HepG2 (cell line): ENCODE measurements around the gene GDPGP1. TPM values are rescaled to one million over a fixed set of nuclear protein-coding genes. Genes with fewer than 3 reads are reported as not detected.
A peak's percentile ranks its signal among the peaks of the same experiment; 100 is the strongest.

Source experiments
- FOXA3 ChIP-seq: IDR thresholded peaks from 2 replicates; pipeline ENCODE4 v1.6.1; 2016; ENCODE audit warnings: missing genetic modification reagents, missing compliant biosample characterization
- HES4 ChIP-seq: sonication (generic); formaldehyde crosslinking; IDR thresholded peaks from 2 replicates; pipeline ENCODE4 v1.9.0; 2021; ENCODE audit warnings: mild to moderate bottlenecking, missing genetic modification reagents, borderline replicate concordance
- HOXA9 ChIP-seq: sonication (generic); formaldehyde crosslinking; IDR thresholded peaks from 2 replicates; pipeline ENCODE4 v1.8.1; 2022; ENCODE audit warnings: missing genetic modification reagents, mild to moderate bottlenecking, moderate library complexity, borderline replicate concordance
- KLF11 ChIP-seq: IDR thresholded peaks from 2 replicates; pipeline ENCODE4 v1.6.1; 2016; ENCODE audit warnings: missing compliant biosample characterization
- KLF13 ChIP-seq: sonication (generic); formaldehyde crosslinking; IDR thresholded peaks from 2 replicates; pipeline ENCODE4 v1.4.0; 2020; ENCODE audit warnings: mild to moderate bottlenecking, missing genetic modification reagents
- MYPOP ChIP-seq: sonication (generic); formaldehyde crosslinking; IDR thresholded peaks from 2 replicates; pipeline ENCODE4 v1.8.1; 2023; ENCODE audit warnings: mild to moderate bottlenecking, moderate library complexity, missing genetic modification reagents
- NFE2L2 ChIP-seq: fragments of 150-350 bp; IDR thresholded peaks from 2 replicates; pipeline ENCODE4 v1.6.1; 2014; ENCODE audit warnings: low read length
- RAD21 ChIP-seq: fragments of 450-650 bp; formaldehyde crosslinking; IDR thresholded peaks from 2 replicates; pipeline ENCODE4 v1.5.0; 2020; ENCODE audit warnings: mild to moderate bottlenecking
- ZNF256 ChIP-seq: sonication (generic); formaldehyde crosslinking; conservative IDR thresholded peaks from 2 replicates; pipeline ENCODE4 v1.4.0; 2020; ENCODE audit warnings: missing genetic modification reagents
- ZNF331 ChIP-seq: sonication (generic); formaldehyde crosslinking; IDR thresholded peaks from 2 replicates; pipeline ENCODE4 v1.4.0; 2020; ENCODE audit warnings: missing genetic modification reagents
- ZNF496 ChIP-seq: sonication (generic); formaldehyde crosslinking; IDR thresholded peaks from 2 replicates; pipeline ENCODE4 v1.8.1; 2023; ENCODE audit warnings: mild to moderate bottlenecking, moderate library complexity, missing genetic modification reagents; ENCODE audit not compliant: insufficient replicate concordance
- ZNF512 ChIP-seq: sonication (generic); formaldehyde crosslinking; IDR thresholded peaks from 2 replicates; pipeline ENCODE4 v1.4.0; 2020; ENCODE audit warnings: mild to moderate bottlenecking, missing genetic modification reagents
- ZNF512B ChIP-seq: sonication (generic); formaldehyde crosslinking; IDR thresholded peaks from 2 replicates; pipeline ENCODE4 v1.5.1; 2020; ENCODE audit warnings: missing genetic modification reagents, mild to moderate bottlenecking, borderline replicate concordance
- ZXDC ChIP-seq: sonication (generic); formaldehyde crosslinking; IDR thresholded peaks from 2 replicates; pipeline ENCODE4 v1.5.0; 2020; ENCODE audit warnings: mild to moderate bottlenecking, missing genetic modification reagents
- polyA plus RNA-seq, 8 experiments: library from polyadenylated mRNA; depleted of rRNA in 3 of 8; stranded (reverse) in 7 of 8; unstranded in 1 of 8; fragments of >200 nt; fragmentation: Illumina TruSeq in 4 of 8; extraction: Trizol in 4 of 8; gene quantifications; 2 replicates each; pipeline versions ENCODE4 v1.2.1 to v1.2.3, GENCODE V29; 2011 to 2016; ENCODE audit warnings: low read depth in 4 of 8, missing spikeins in 1 of 8, mixed read lengths in 1 of 8; ENCODE audit not compliant: insufficient read depth in 1 of 8
- total RNA-seq, 5 experiments: library from RNA; depleted of rRNA; stranded (reverse); fragments of >200 nt; fragmentation: Illumina TruSeq; extraction: Trizol; gene quantifications; 2 replicates each; pipeline ENCODE4 v1.2.3, GENCODE V29; 2016; ENCODE audit warnings: low read depth in 1 of 5

GDPGP1 gene
- total and polyA plus RNA-seq, 2 of the 13 experiments (the other 11 are each of a cell fraction or from before 2014, with no cell fraction given), result 1.5 to 4.3 TPM

GRCh38 chr15:90265271-90266060, 31.5 kb downstream of the GDPGP1 start, which contains the start of gene NGRN (continued):
- TF ChIP-seq ZNF331 (CRISPR knock-in tag) (peak; percentile 78; the same call in 1 of the 2 replicates), KLF11 (peak; percentile 62; the same call in 1 of the 2 replicates), ZNF512 (CRISPR knock-in tag) (no peak), FOXA3 (CRISPR knock-in tag) (peak; percentile 33; the same call in 1 of the 2 replicates), KLF13 (CRISPR knock-in tag) (no peak), RAD21 (CRISPR knock-in tag) (peak; percentile 57; the same call in 1 of the 2 replicates), ZNF496 (CRISPR knock-in tag) (no peak), HES4 (CRISPR knock-in tag) (peak; percentile 38; the same call in 1 of the 2 replicates), HOXA9 (CRISPR knock-in tag) (no peak), NFE2L2 (no peak), ZNF256 (no peak), ZNF512B (0 out of 2 replicates have a peak, but pooled peaks have one; percentile 24), MYPOP (peak; percentile 78; the same call in 1 of the 2 replicates), ZXDC (CRISPR knock-in tag) (peak; percentile 65; the same call in 1 of the 2 replicates)
